GM12892 (cell line): Measurements from ENCODE around the gene ISCA2.
A peak's percentile ranks its signal among the peaks of the same experiment; 100 is the strongest.

Experiments used
- DNase-seq: peaks from one replicate; pipeline ENCODE4 v3.0.0; 2011; ENCODE audit not compliant: insufficient read length
- FAIRE-seq: peaks from 2 replicates; lab custom pipeline; 2011; peaks lifted over from hg19 to GRCh38; lab: Jason Lieb, UNC
- POLR2A ChIP-seq: IDR thresholded peaks from 2 replicates; pipeline ENCODE4 v1.6.1; 2011; ENCODE audit warnings: low read depth, low read length, control low read depth
- POLR2AphosphoS5 ChIP-seq: IDR thresholded peaks from 2 replicates; pipeline ENCODE4 v1.6.1; 2011; ENCODE audit warnings: low read depth, low read length, control low read depth
- TAF1 ChIP-seq: IDR thresholded peaks from 2 replicates; pipeline ENCODE4 v1.6.1; 2011; ENCODE audit warnings: low read depth, mild to moderate bottlenecking, control low read depth, low read length, borderline replicate concordance

ISCA2 gene

GRCh38 chr14:74503938-74504335, 10.4 kb downstream of the ISCA2 start:
- no peak for DNase-seq
- TF ChIP-seq POLR2A (no peak), TAF1 (no peak), POLR2AphosphoS5 (no peak)
- FAIRE-seq: no peak

- TF ChIP-seq TAF1 (no peak), POLR2A (no peak), POLR2AphosphoS5 (no peak)
- no peak for FAIRE-seq
Observed at GRCh38 chr14:74504412-74504811, 10.8 kb downstream of the ISCA2 start.

GRCh38 chr14:74504874-74505720, 11.5 kb downstream of the ISCA2 start:
- FAIRE-seq: no peak
- TF ChIP-seq POLR2A: no peak
- TF ChIP-seq POLR2AphosphoS5: no peak
- no peak for TF ChIP-seq TAF1

More at GRCh38 chr14:74504412-74504811, 10.8 kb downstream of the ISCA2 start:
- DNase-seq: no peak

GRCh38 chr14:74505831-74506230, 12.3 kb downstream of the ISCA2 start:
- FAIRE-seq (no peak), DNase-seq (peak; percentile 5)
- TF ChIP-seq POLR2A: no peak
- TF ChIP-seq TAF1: no peak
- TF ChIP-seq POLR2AphosphoS5: no peak

More at GRCh38 chr14:74504874-74505720, 11.5 kb downstream of the ISCA2 start:
- peak; percentile 3 for DNase-seq

- TF ChIP-seq POLR2AphosphoS5: no peak
- FAIRE-seq (no peak), DNase-seq (peak; percentile 8)
Observed at GRCh38 chr14:74506411-74506851, 12.9 kb downstream of the ISCA2 start.

- TF ChIP-seq POLR2A: no peak
- TF ChIP-seq TAF1: no peak
- TF ChIP-seq POLR2AphosphoS5: no peak
- FAIRE-seq (no peak), DNase-seq (no peak)
Observed at GRCh38 chr14:74507085-74507484, 13.5 kb downstream of the ISCA2 start.

- DNase-seq (no peak), FAIRE-seq (no peak)
- TF ChIP-seq TAF1: no peak
- no peak for TF ChIP-seq POLR2A
- no peak for TF ChIP-seq POLR2AphosphoS5
Observed at GRCh38 chr14:74507840-74508239, 14.3 kb downstream of the ISCA2 start.

GRCh38 chr14:74508292-74508731, 14.7 kb downstream of the ISCA2 start:
- DNase-seq: peak; percentile 5
- TF ChIP-seq POLR2AphosphoS5 (no peak), TAF1 (no peak), POLR2A (no peak)
- no peak for FAIRE-seq

GRCh38 chr14:74508844-74509428, 15.4 kb downstream of the ISCA2 start:
- FAIRE-seq (no peak), DNase-seq (peak; percentile 7)
- TF ChIP-seq TAF1 (no peak), POLR2A (no peak), POLR2AphosphoS5 (no peak)

GRCh38 chr14:74509587-74510222, 16.1 kb downstream of the ISCA2 start:
- no peak for TF ChIP-seq TAF1
- TF ChIP-seq POLR2AphosphoS5: no peak
- no peak for TF ChIP-seq POLR2A
- FAIRE-seq (no peak), DNase-seq (no peak)

GRCh38 chr14:74510223-74510931, 16.8 kb downstream of the ISCA2 start:
- no peak for FAIRE-seq
- DNase-seq: no peak
- TF ChIP-seq POLR2A: no peak
- TF ChIP-seq POLR2AphosphoS5: no peak
- TF ChIP-seq TAF1: no peak
